Renal pelvis (tissue), 4 donors: ENCODE results near the gene DNAJA4. TPM values are rescaled to one million over a fixed set of nuclear protein-coding genes. Genes with fewer than 3 reads are reported as not detected.
"Not testable (repeated sequence)": the region's sequence is repeated elsewhere in the genome, so short reads cannot be mapped to it uniquely, and the experiment has no call there.

Experiments used
- DNase-seq: peaks from one replicate; pipeline ENCODE4 v3.0.0-alpha.2; 2013
- polyA plus RNA-seq, 3 donors: library from polyadenylated mRNA; unstranded; fragments of 120-200 nt; gene quantifications; one replicate each; pipeline ENCODE4 v1.2.1, GENCODE V29; 2013; ENCODE audit not compliant: insufficient read length in 3 of 3

The DNAJA4 gene
- polyA plus RNA-seq, 3 donors, result 22.4 to 32.2 (median 29.4) TPM

DNA sequence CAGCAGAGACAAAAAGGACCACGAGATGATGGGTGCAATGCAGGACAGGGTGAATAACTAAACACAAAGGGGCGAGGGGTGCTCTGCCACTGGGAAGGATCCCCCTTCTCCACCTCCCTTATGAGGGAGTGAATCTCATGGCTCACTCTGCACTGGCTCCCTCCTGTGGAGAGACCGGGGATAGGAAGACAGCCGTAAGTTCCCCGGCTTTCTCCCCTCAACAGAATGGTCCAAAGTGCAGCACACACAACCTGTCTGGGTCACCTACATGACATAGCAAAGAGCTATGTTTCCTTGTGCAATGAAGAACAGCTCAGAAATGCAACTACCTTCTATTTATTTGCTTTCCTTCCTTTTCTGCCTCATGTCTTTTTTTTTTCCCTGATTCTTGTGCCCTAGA lies 22.2 kb upstream of the DNAJA4 start:
- no peak for DNase-seq

DNA sequence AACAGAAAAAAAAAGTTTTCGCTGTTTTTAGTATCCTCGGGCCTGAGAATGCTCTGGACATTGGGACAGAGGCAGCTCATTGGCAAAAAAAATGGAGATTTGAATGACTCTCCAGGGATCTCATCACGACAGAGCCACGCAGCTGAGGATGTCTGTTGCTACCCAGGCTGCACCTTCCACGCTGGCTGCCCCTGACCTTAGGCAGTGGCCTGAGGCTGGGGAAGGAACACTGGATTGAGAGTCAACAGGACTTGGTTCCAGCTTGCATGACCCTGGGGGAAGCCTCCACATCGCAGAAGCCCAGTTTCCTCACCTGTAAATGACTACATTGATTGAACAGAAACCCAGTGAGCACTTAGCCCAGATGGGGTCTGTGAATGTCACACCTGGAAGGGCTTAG lies 21.3 kb upstream of the DNAJA4 start:
- no peak for DNase-seq

- peak; percentile 26 for DNase-seq
Measured at GRCh38 chr15:78243491-78243941, 20.8 kb upstream of the DNAJA4 start.

GRCh38 chr15:78244101-78244500 lies 20.3 kb upstream of the DNAJA4 start:
- DNase-seq, result no peak

- no peak for DNase-seq
Measured at GRCh38 chr15:78244893-78245292, 19.5 kb upstream of the DNAJA4 start.

DNA sequence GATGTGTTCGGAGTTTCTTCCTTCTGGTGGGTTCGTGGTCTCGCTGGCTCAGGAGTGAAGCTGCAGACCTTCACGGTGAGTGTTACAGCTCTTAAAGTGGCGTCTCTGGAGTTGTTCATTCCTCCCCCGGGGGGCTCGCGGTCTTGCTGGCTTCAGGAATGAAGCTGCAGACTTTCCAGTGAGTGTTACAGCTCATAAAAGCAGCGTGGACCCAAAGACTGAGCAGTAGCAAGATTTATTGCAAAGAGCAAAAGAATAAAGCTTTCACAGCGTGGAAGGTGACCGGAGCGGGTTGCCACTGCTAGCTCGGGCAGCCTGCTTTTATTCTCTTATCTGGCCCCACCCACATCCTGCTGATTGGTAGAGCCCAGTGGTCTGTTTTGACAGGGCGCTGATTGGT lies 19.0 kb upstream of the DNAJA4 start:
- not testable (repeated sequence) for DNase-seq

GRCh38 chr15:78245976-78246620 lies 18.3 kb upstream of the DNAJA4 start:
- DNase-seq, result not testable (repeated sequence)

DNA sequence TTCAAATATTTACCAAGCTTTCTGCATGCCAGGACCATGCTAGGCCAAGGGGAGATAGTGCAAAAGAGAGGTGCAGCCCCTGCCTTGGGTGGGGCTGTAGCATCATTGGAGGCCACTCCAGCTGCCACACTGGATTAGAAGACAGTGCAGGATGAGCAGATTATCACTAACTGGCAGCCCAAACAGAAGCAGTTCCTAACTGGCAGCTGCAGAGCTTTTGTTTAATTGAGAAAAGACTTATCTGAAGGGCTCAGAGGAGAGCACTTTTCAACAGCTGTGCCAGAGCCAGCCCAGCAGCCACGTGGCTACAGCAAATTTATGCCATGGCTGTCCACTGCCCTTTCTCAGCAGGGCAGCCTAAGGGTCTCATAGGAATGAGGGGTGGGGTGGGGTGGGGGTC lies 16.5 kb upstream of the DNAJA4 start:
- no peak for DNase-seq

GRCh38 chr15:78249131-78249530 lies 15.2 kb upstream of the DNAJA4 start:
- no peak for DNase-seq

DNA sequence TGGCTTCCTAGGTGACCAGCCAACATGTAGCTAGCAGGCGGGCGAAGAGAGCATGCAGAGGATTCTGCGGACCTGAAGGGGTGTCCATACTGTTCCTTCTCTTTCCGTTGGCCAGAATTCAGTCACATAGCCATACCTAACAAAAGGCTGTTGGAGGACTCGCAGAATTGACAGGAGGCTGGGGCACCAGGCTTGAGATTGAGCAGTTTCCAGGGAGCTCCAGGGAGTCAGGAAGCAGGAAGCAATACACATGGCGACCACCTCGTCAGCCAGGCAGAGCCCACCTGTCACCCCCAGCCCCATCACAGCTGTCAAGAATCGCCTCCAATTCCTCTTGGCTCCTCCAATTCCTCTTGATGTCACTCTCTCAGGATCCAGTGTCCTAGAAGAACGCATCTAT lies 13.2 kb upstream of the DNAJA4 start:
- no peak for DNase-seq

- no peak for DNase-seq
Measured at GRCh38 chr15:78255421-78256043, 8.8 kb upstream of the DNAJA4 start.

- DNase-seq, result no peak
Measured at GRCh38 chr15:78256044-78256437, 8.3 kb upstream of the DNAJA4 start.

DNA sequence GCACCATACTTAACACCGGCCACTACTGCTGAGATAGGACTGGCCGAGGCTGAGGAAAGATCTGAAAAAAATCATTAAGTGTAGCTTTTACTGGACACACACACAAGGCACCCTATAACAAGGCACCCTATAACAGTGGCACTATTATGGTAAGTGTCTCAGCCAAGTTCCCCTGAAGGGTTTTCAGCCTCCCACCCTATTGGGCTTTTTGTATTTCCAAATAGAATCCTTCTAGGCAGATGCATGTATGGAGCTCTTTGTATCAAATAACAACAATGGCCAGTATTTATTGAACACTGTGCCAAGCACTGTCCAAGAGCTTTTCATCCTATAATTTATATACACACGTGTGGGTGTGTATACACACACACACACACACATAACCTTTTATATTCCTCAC lies 6.7 kb upstream of the DNAJA4 start:
- no peak for DNase-seq

DNA sequence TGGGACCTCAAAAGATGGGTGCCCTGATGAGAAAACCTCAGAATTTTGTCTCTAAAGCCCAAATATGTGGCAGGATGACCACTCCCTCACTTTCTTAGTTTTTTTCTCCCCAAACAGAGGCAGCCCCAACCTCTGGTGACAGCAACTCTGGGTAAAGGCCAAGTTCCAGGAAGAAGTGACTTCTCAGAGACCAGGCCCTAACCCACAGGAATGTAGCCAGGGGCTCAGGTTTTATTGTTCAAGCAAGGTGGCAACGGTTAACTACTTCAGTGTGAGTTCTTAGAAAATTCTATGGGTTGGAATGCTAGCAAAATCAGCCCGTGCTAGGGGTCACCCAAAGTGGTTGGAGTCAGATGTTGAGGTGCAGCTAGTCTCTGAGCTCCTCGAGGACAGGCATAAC lies 5.1 kb upstream of the DNAJA4 start:
- DNase-seq, result no peak

DNA sequence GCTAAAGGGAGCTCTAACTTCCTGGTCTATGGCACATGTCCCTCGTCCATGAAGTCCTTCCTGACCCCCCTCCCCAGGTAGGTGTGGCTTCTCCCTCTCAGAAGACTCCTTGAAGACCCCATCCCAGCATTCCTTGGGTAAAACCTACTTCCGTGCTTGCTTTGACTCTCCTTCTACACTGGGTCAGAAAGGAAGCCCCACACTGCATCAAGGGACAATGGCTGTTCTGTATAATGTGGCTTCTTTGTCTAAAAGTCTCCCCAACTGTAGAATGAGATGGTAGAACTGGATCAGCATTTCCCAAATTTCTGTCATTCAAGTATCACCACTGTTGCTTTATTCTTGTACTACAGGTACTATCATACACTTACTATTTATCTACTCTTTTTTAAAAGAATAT lies 3.9 kb upstream of the DNAJA4 start:
- no peak for DNase-seq

- no peak for DNase-seq
Measured at GRCh38 chr15:78261062-78261461, 3.3 kb upstream of the DNAJA4 start.

GRCh38 chr15:78263351-78263781 lies 996 bp upstream of the DNAJA4 start:
- DNase-seq, result no peak

DNA sequence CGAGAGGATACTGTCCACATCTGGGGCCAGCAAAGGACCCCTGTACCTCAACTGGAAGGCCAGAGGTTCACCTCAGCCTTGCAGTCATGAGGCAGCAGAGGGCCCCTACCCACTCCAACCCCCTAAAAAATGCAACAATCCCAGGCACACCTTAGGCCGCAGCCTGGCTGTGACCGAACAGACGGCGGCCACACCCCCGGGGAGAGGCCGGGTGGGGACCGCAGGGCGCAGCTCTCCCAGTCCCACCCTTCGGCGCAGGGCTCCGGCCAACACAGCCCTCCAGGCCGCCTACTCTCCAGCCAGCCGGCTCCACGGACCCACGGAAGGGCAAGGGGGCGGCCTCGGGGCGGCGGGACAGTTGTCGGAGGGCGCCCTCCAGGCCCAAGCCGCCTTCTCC lies 457 bp upstream of the DNAJA4 start:
- no peak for DNase-seq

DNA sequence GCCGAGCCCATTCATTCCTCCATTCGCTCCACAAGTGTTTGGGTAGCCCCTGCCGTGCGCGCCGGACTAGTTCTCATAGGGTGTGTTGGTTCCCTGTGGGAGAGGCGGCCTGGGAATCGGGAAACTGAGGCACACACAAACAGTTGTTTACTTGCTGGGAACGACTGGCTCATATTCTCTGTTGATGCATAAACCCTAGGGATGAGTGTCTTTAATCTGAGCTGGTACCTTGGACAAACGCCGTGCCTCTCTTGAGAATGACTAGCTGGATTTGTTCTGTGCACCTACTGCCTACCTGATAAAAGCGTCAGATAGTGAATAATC lies 737 bp downstream of the DNAJA4 start:
- DNase-seq, result no peak

DNA sequence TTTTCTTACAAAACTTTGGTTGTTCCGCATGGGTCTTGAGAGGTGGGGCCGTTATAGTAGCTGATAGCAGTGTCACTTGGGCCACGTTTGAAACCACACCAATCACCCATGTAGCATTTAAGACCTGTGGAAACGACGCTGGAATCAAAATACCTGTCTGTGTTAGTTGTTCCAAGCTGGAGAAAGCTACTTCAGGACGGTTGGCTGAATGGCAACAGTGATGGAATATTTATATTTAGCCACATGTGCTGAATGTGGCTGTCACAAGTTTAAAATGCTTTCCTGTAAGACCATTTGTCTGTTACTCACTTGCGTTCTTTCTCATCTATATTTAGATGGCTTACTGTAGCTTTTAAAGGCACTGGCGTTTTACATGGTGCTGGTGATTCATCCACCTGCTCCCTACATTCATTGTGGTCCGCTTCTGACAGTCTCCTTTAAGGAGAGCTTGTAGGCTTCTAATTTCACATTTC lies 1.4 kb downstream of the DNAJA4 start:
- DNase-seq, result no peak

DNA sequence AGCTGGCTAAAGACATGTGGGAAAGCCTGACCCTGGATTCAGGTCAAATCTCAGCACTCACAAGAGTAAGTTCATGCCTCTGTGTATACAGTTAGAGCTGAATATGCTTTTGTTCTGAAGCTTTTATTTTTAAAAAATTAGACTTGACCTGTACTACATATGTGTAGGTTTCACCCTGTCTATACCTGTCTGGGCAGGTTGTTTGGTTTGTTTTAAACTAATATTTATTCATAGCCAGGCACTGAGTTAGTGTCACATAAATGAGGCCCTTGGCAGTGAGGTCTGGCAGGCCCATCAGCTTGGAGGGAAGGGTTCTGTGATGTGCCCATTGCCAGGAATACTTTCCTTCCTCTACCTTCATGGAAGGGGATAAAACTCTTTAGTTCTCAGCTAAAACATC lies 1.9 kb downstream of the DNAJA4 start:
- no peak for DNase-seq

DNA sequence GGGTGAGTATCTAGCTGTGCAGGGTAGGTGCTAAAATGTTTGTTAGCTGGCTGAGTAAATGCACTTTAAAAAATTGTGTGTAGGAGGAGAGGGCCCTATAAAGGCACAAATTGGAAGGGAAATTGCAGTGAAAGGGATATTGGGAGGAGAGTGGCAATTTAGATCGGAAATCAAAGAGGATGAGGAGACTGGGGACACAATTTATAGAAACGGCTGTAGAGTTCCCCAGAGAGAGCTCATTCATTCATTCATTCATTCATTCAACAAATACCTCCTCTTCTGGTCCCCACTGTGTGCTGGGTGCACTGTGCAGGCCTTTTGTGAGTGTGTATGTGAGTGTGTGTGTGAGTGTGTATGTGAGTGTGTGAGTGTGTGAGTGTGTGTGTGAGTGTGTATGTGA lies 2.4 kb downstream of the DNAJA4 start:
- DNase-seq, result no peak

GRCh38 chr15:78272316-78272715 lies 8.0 kb downstream of the DNAJA4 start:
- no peak for DNase-seq

- no peak for DNase-seq
Measured at GRCh38 chr15:78272776-78273175, 8.4 kb downstream of the DNAJA4 start.
